KMS-11 (cell line): ENCODE results near the gene DUOX1.

Experiments used
- H2AFZ ChIP-seq: fragments of 200-600 bp; sonication (generic); 2 replicates; pipeline ENCODE4 v1.6.1; 2016; ENCODE audit warnings: antibody characterized with exemption, mixed run types, low read depth
- H3K27ac ChIP-seq: fragments of 200-600 bp; sonication (generic); 2 replicates; pipeline ENCODE4 v1.6.1; 2016; ENCODE audit warnings: mild to moderate bottlenecking, mixed run types
- H3K27me3 ChIP-seq: fragments of 200-600 bp; sonication (generic); 2 replicates; pipeline ENCODE4 v1.6.1; 2017; ENCODE audit warnings: mild to moderate bottlenecking, low read depth, mixed run types, moderate library complexity; ENCODE audit not compliant: insufficient read depth
- H3K36me3 ChIP-seq: fragments of 200-600 bp; sonication (generic); 2 replicates; pipeline ENCODE4 v1.6.1; 2017; ENCODE audit warnings: mild to moderate bottlenecking, mixed run types; ENCODE audit not compliant: insufficient read depth
- H3K4me1 ChIP-seq: fragments of 200-600 bp; sonication (generic); 2 replicates; pipeline ENCODE4 v1.6.1; 2016; ENCODE audit warnings: mild to moderate bottlenecking, low read depth, mixed run types; ENCODE audit not compliant: poor library complexity, severe bottlenecking
- H3K4me2 ChIP-seq: fragments of 200-600 bp; sonication (generic); 2 replicates; pipeline ENCODE4 v1.7.0; 2016; ENCODE audit warnings: mild to moderate bottlenecking, mixed run types
- H3K4me3 ChIP-seq: fragments of 200-600 bp; sonication (generic); IDR thresholded peaks from 2 replicates; pipeline ENCODE4 v1.6.1; 2017; ENCODE audit warnings: low read depth, low read length, mixed read lengths; ENCODE audit not compliant: insufficient read depth
- H3K79me2 ChIP-seq: fragments of 200-600 bp; sonication (generic); 2 replicates; pipeline ENCODE4 v1.6.1; 2016; ENCODE audit warnings: low read depth, mixed run types; ENCODE audit not compliant: insufficient read depth
- H3K9ac ChIP-seq: fragments of 200-600 bp; sonication (generic); 2 replicates; pipeline ENCODE4 v1.6.1; 2016; ENCODE audit warnings: mild to moderate bottlenecking, mixed run types
- H4K20me1 ChIP-seq: fragments of 200-600 bp; sonication (generic); 2 replicates; pipeline ENCODE4 v1.6.1; 2016; ENCODE audit warnings: mild to moderate bottlenecking, mixed run types; ENCODE audit not compliant: insufficient read depth
- CTCF ChIP-seq: fragments of 200-600 bp; sonication (generic); conservative IDR thresholded peaks from 2 replicates; pipeline ENCODE4 v1.6.1; 2017; ENCODE audit warnings: low read depth, mild to moderate bottlenecking, antibody characterized with exemption, low read length, moderate library complexity, mixed read lengths

Gene DUOX1

GRCh38 chr15:45107941-45108630, 21.7 kb upstream of the DUOX1 start:
- H3K27me3 ChIP-seq = peaks cover 3% of the 10 kb centered on the region; the same call in 1 of the 2 replicates
- no peaks in the 10 kb centered on the region for H4K20me1 ChIP-seq
- no peak for TF ChIP-seq CTCF
- no peaks in the 10 kb centered on the region for H3K36me3 ChIP-seq
- H3K27ac ChIP-seq = no peak overlapping the region
- H3K79me2 ChIP-seq = no peaks in the 10 kb centered on the region
- no peak overlapping the region for H3K4me3 ChIP-seq
- H2AFZ ChIP-seq = no peak overlapping the region
- no peaks in the 10 kb centered on the region for H3K4me1 ChIP-seq
- no peak overlapping the region for H3K9ac ChIP-seq
- H3K4me2 ChIP-seq = no peak overlapping the region

GRCh38 chr15:45110256-45110820, 19.5 kb upstream of the DUOX1 start:
- Histone ChIP-seq H3K79me2 (no peaks in the 10 kb centered on the region), H3K4me2 (no peak overlapping the region), H3K27me3 (peaks cover 24% of the 10 kb centered on the region)

GRCh38 chr15:45111390-45112142, 18.2 kb upstream of the DUOX1 start:
- H3K4me3 ChIP-seq = no peak overlapping the region
- no peaks in the 10 kb centered on the region for H3K36me3 ChIP-seq
- no peak overlapping the region for H3K27ac ChIP-seq
- H3K4me1 ChIP-seq = no peaks in the 10 kb centered on the region
- TF ChIP-seq CTCF = no peak
- no peak overlapping the region for H3K9ac ChIP-seq
- H3K4me2 ChIP-seq = no peak overlapping the region
- no peaks in the 10 kb centered on the region for H4K20me1 ChIP-seq
- no peaks in the 10 kb centered on the region for H3K79me2 ChIP-seq
- H3K27me3 ChIP-seq = peaks cover 25% of the 10 kb centered on the region
- no peak overlapping the region for H2AFZ ChIP-seq

More at GRCh38 chr15:45110256-45110820, 19.5 kb upstream of the DUOX1 start:
- TF ChIP-seq CTCF = no peak
- Histone ChIP-seq H3K9ac (no peak overlapping the region), H3K4me3 (no peak overlapping the region), H3K27ac (no peak overlapping the region), H4K20me1 (no peaks in the 10 kb centered on the region), H3K36me3 (no peaks in the 10 kb centered on the region), H3K4me1 (no peaks in the 10 kb centered on the region), H2AFZ (no peak overlapping the region)

- Histone ChIP-seq H3K36me3 (no peaks in the 10 kb centered on the region), H3K4me1 (no peaks in the 10 kb centered on the region), H3K4me3 (no peak overlapping the region), H3K79me2 (no peaks in the 10 kb centered on the region), H3K4me2 (no peak overlapping the region), H3K9ac (no peak overlapping the region), H4K20me1 (no peaks in the 10 kb centered on the region), H2AFZ (no peak overlapping the region), H3K27ac (no peak overlapping the region), H3K27me3 (peaks cover 25% of the 10 kb centered on the region)
- TF ChIP-seq CTCF = no peak
Observed at GRCh38 chr15:45112143-45112590, 17.6 kb upstream of the DUOX1 start.
